HEK293 (cell line): ENCODE data around the gene RTN1.

ENCODE experiments used
- CTCF ChIA-PET: fragments of 350-600 bp; formaldehyde crosslinking; extraction: SDS; loops from one replicate; lab custom pipeline; 2021; ENCODE audit warnings: antibody characterized with exemption; lab: Yijun Ruan, JAX
- POLR2A ChIA-PET: fragments of 300-600 bp; formaldehyde crosslinking; extraction: SDS; loops from one replicate; lab custom pipeline; 2020; ENCODE audit warnings: antibody characterized with exemption, inconsistent platforms; lab: Yijun Ruan, JAX
- H3K27ac ChIP-seq: fragments of 200-500 bp; sonication (Bioruptor generic); 2 replicates; pipeline ENCODE4 v1.5.1; 2014; ENCODE audit warnings: low read depth, low read length, control low read depth, inconsistent platforms; ENCODE audit errors: extremely low read depth
- H3K36me3 ChIP-seq, 2 experiments: fragments of 200-500 bp in 1 of 2; sonication (Bioruptor generic) in 1 of 2; 1 replicate in 1 of 2; 2 replicates in 1 of 2; pipeline ENCODE4 v1.5.1; 2014 to 2017; ENCODE audit warnings: inconsistent platforms in 2 of 2, low read length in 2 of 2; ENCODE audit not compliant: control insufficient read depth in 2 of 2, insufficient read depth in 1 of 2
- H3K4me1 ChIP-seq: fragments of 200-500 bp; sonication (Bioruptor generic); 2 replicates; pipeline ENCODE4 v1.5.1; 2014; ENCODE audit warnings: mild to moderate bottlenecking, low read length, inconsistent platforms; ENCODE audit not compliant: control insufficient read depth, insufficient read depth
- H3K4me3 ChIP-seq: 2 replicates; pipeline ENCODE4 v1.5.1; 2011; ENCODE audit warnings: low read depth, mild to moderate bottlenecking, control low read depth, low read length, moderate library complexity
- H3K9me3 ChIP-seq: fragments of 200-500 bp; sonication (Bioruptor generic); 2 replicates; pipeline ENCODE4 v1.5.1; 2014; ENCODE audit warnings: low read depth, low read length, inconsistent platforms; ENCODE audit not compliant: control insufficient read depth, insufficient read depth
- GLI2 ChIP-seq: fragments of 450-650 bp; formaldehyde crosslinking; IDR thresholded peaks from 2 replicates; pipeline ENCODE4; 2017; ENCODE audit warnings: missing biosample characterization, missing genetic modification characterization, low read depth, borderline replicate concordance
- GLIS1 ChIP-seq: fragments of 450-650 bp; formaldehyde crosslinking; IDR thresholded peaks from 2 replicates; pipeline ENCODE4 v1.5.1; 2016; ENCODE audit warnings: missing biosample characterization, missing genetic modification characterization
- KLF7 ChIP-seq: fragments of 450-650 bp; formaldehyde crosslinking; IDR thresholded peaks from 2 replicates; pipeline ENCODE4 v1.5.1; 2016; ENCODE audit warnings: missing biosample characterization, missing genetic modification characterization, borderline replicate concordance
- MEIS1 ChIP-seq: sonication (generic); formaldehyde crosslinking; IDR thresholded peaks from 2 replicates; pipeline ENCODE4 v1.8.1; 2022; ENCODE audit warnings: missing genetic modification reagents, mild to moderate bottlenecking, borderline replicate concordance
- MZF1 ChIP-seq: fragments of 450-650 bp; formaldehyde crosslinking; IDR thresholded peaks from 2 replicates; pipeline ENCODE4 v1.5.1; 2017; ENCODE audit warnings: missing biosample characterization, missing genetic modification characterization, borderline replicate concordance
- OSR2 ChIP-seq: fragments of 450-650 bp; formaldehyde crosslinking; IDR thresholded peaks from 2 replicates; pipeline ENCODE4 v1.5.1; 2016; ENCODE audit warnings: missing biosample characterization, missing genetic modification characterization
- SCRT2 ChIP-seq: fragments of 450-650 bp; formaldehyde crosslinking; IDR thresholded peaks from 2 replicates; pipeline ENCODE4 v1.5.1; 2016; ENCODE audit warnings: missing biosample characterization, missing genetic modification characterization
- ZBTB17 ChIP-seq: fragments of 450-650 bp; formaldehyde crosslinking; IDR thresholded peaks from 2 replicates; pipeline ENCODE4 v1.5.1; 2016; ENCODE audit warnings: missing biosample characterization, missing genetic modification characterization
- ZFHX2 ChIP-seq: fragments of 450-650 bp; formaldehyde crosslinking; conservative IDR thresholded peaks from 2 replicates; pipeline ENCODE4 v1.5.1; 2016; ENCODE audit warnings: missing biosample characterization, missing genetic modification characterization
- ZFP3 ChIP-seq: fragments of 450-650 bp; formaldehyde crosslinking; IDR thresholded peaks from 2 replicates; pipeline ENCODE4 v1.5.1; 2016; ENCODE audit warnings: low read depth, missing biosample characterization, missing genetic modification characterization
- ZIC2 ChIP-seq: fragments of 450-650 bp; formaldehyde crosslinking; IDR thresholded peaks from 2 replicates; pipeline ENCODE4 v1.5.1; 2016; ENCODE audit warnings: missing biosample characterization, missing genetic modification characterization
- ZNF23 ChIP-seq: fragments of 450-650 bp; formaldehyde crosslinking; IDR thresholded peaks from 2 replicates; pipeline ENCODE4 v1.5.1; 2016; ENCODE audit warnings: missing biosample characterization, missing genetic modification characterization, borderline replicate concordance
- ZNF341 ChIP-seq: fragments of 450-650 bp; formaldehyde crosslinking; IDR thresholded peaks from 2 replicates; pipeline ENCODE4; 2016; ENCODE audit warnings: low read depth, missing biosample characterization, missing genetic modification characterization
- ZNF366 ChIP-seq: fragments of 450-650 bp; formaldehyde crosslinking; conservative IDR thresholded peaks from 2 replicates; pipeline ENCODE4 v1.5.1; 2016; ENCODE audit warnings: missing biosample characterization, missing genetic modification characterization
- ZNF514 ChIP-seq: fragments of 450-650 bp; formaldehyde crosslinking; IDR thresholded peaks from 2 replicates; pipeline ENCODE4 v1.5.1; 2016; ENCODE audit warnings: missing biosample characterization, missing genetic modification characterization
- ZNF585B ChIP-seq: fragments of 450-650 bp; formaldehyde crosslinking; IDR thresholded peaks from 2 replicates; pipeline ENCODE4 v1.5.1; 2016; ENCODE audit warnings: missing biosample characterization, missing genetic modification characterization
- ZNF600 ChIP-seq: fragments of 450-650 bp; formaldehyde crosslinking; IDR thresholded peaks from 2 replicates; pipeline ENCODE4 v1.5.1; 2016; ENCODE audit warnings: missing biosample characterization, missing genetic modification characterization
- ZNF747 ChIP-seq: fragments of 450-650 bp; formaldehyde crosslinking; IDR thresholded peaks from 2 replicates; pipeline ENCODE4 v1.5.1; 2016; ENCODE audit warnings: missing biosample characterization, missing genetic modification characterization
- ZNF776 ChIP-seq: fragments of 450-650 bp; formaldehyde crosslinking; IDR thresholded peaks from 2 replicates; pipeline ENCODE4 v1.5.0; 2017; ENCODE audit warnings: missing biosample characterization, missing genetic modification characterization, borderline replicate concordance
- ZNF785 ChIP-seq: fragments of 450-650 bp; formaldehyde crosslinking; IDR thresholded peaks from 2 replicates; pipeline ENCODE4 v1.5.1; 2016; ENCODE audit warnings: missing biosample characterization, missing genetic modification characterization
- ZSCAN16 ChIP-seq: fragments of 450-650 bp; formaldehyde crosslinking; IDR thresholded peaks from 2 replicates; pipeline ENCODE4 v1.5.1; 2016; ENCODE audit warnings: missing biosample characterization, missing genetic modification characterization
- ZSCAN30 ChIP-seq: fragments of 450-650 bp; IDR thresholded peaks from 2 replicates; pipeline ENCODE4 v1.5.1; 2018; ENCODE audit warnings: missing biosample characterization, mild to moderate bottlenecking, missing genetic modification characterization, moderate library complexity
- TF ChIP-seq, protein P1 (sequence below): fragments of 450-650 bp; formaldehyde crosslinking; IDR thresholded peaks from 2 replicates; pipeline ENCODE4 v1.5.1; 2016; ENCODE audit warnings: missing biosample characterization, missing genetic modification characterization
- TF ChIP-seq, protein P2 (sequence below): fragments of 450-650 bp; formaldehyde crosslinking; IDR thresholded peaks from 2 replicates; pipeline ENCODE4 v1.5.1; 2016; ENCODE audit warnings: missing biosample characterization, missing genetic modification characterization
- TF ChIP-seq, protein P3 (sequence below): fragments of 450-650 bp; formaldehyde crosslinking; IDR thresholded peaks from 2 replicates; pipeline ENCODE4 v1.5.1; 2016; ENCODE audit warnings: missing biosample characterization, missing genetic modification characterization

RTN1 gene

DNA sequence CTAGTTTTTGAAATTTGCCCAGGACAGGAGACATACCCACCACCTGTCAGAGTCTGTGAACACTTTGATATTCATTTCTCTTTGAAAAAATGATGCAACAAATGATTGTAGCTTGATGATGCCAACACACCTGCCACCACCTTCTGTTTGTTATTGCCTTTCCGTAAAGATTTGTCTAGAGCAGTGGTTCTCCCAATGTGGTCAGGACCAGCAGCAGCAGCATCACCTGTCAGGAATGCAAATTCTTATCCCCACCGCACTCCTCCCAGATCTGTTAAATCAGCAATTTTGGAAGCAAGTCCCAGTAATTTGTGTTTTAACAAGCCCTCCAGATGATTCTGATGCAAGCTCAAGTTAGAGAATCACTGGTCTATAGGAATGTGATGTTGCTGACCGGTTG is 303.9 kb downstream of the RTN1 start:
- H3K36me3 ChIP-seq = no peaks in the 10 kb centered on the region
- no peak for TF ChIP-seq ZSCAN30 (tag by site-specific recombination)
- TF ChIP-seq MZF1 (tag by site-specific recombination) = no peak
- no peak for TF ChIP-seq ZSCAN16 (tag by site-specific recombination)
- 0 out of 2 replicates have a peak, but pooled peaks have one; percentile 38 for TF ChIP-seq SCRT2 (tag by site-specific recombination)
- TF ChIP-seq, all 188 proteins: peak for 1
- ChIA-PET CTCF (interaction anchor here (1.3 to 4.0 kb wide), 2 partner anchors 10 to 59 kb away, joined by 6 to 40 read pairs; partner anchors contain the start of gene CCDC175), POLR2A (no interaction called here)
- Histone ChIP-seq H3K27ac (no peak overlapping the region), H3K4me3 (no peak overlapping the region), H3K9me3 (no peaks in the 10 kb centered on the region), H3K4me1 (peaks cover 30% of the 10 kb centered on the region)

DNA sequence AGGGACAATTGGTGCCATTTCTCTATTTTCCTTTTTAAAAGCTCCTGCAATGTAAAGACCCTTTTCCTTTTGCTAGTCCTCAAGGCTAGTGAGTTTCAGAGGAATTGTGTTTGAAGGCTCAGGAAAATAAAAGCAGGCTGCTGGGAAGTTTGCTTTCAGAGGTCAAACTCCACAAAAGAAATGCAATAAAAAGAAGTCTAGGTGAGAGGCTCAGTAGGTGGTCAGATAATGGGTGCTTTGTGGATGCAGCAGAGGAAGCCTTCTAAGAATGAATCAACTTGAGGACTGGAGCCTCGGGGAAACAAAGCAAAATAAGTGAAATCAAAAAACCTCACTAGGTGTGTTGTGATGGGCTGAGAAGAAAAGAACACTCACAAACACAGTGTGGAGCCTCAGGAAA is 304.3 kb downstream of the RTN1 start:
- H3K36me3 ChIP-seq = no peaks in the 10 kb centered on the region
- H3K27ac ChIP-seq = no peak overlapping the region
- H3K4me1 ChIP-seq = peaks cover 30% of the 10 kb centered on the region
- H3K9me3 ChIP-seq = no peaks in the 10 kb centered on the region
- POLR2A ChIA-PET = no interaction called here
- no peak for TF ChIP-seq OSR2
- peak; percentile 41; the same call in 1 of the 2 replicates for TF ChIP-seq ZIC2 (tag by site-specific recombination)
- TF ChIP-seq, all 188 proteins: peak for 1
- H3K4me3 ChIP-seq = no peak overlapping the region
- CTCF ChIA-PET = interaction anchor here (0.5 to 4.0 kb wide), 4 partner anchors 10 to 457 kb away, joined by 3 to 40 read pairs (median 4); partner anchors contain the start of gene CCDC175

DNA sequence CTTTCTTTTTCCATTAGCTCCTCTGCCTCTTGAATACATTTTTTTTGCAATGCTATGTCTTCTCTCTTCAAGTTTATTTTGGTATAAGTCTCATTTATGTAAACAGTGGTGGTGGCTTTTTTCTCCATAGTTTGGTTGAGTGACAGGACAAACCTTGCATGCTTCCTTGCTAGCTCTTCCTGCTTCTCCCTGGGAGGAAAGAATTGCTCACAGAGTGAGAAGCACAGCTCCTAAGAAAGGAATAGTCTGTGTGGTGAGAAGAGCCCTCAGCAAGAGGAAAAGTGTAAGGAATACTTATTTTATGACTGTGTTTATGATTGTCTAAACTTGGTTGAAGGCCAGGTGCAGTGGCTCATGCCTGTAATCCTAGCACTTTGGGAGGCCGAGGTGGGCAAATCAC is 305.5 kb downstream of the RTN1 start:
- TF ChIP-seq GLIS1 (0 out of 2 replicates have a peak, but pooled peaks have one; percentile 26), ZNF341 (tag by site-specific recombination) (peak; percentile 54; the same call in 1 of the 2 replicates), ZBTB17 (no peak)
- TF ChIP-seq, protein P1, sequence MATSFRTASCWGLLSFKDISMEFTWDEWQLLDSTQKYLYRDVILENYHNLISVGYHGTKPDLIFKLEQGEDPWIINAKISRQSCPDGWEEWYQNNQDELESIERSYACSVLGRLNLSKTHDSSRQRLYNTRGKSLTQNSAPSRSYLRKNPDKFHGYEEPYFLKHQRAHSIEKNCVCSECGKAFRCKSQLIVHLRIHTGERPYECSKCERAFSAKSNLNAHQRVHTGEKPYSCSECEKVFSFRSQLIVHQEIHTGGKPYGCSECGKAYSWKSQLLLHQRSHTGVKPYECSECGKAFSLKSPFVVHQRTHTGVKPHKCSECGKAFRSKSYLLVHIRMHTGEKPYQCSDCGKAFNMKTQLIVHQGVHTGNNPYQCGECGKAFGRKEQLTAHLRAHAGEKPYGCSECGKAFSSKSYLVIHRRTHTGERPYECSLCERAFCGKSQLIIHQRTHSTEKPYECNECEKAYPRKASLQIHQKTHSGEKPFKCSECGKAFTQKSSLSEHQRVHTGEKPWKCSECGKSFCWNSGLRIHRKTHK = no peak
- Histone ChIP-seq H3K27ac (no peak overlapping the region), H3K36me3 (no peaks in the 10 kb centered on the region), H3K4me3 (no peak overlapping the region), H3K9me3 (no peaks in the 10 kb centered on the region), H3K4me1 (peaks cover 30% of the 10 kb centered on the region)
- ChIA-PET POLR2A (no interaction called here), CTCF (interaction anchor here (2.1 to 4.0 kb wide), 2 partner anchors 12 to 53 kb away, joined by 7 to 40 read pairs; partner anchors contain the start of gene CCDC175)

DNA sequence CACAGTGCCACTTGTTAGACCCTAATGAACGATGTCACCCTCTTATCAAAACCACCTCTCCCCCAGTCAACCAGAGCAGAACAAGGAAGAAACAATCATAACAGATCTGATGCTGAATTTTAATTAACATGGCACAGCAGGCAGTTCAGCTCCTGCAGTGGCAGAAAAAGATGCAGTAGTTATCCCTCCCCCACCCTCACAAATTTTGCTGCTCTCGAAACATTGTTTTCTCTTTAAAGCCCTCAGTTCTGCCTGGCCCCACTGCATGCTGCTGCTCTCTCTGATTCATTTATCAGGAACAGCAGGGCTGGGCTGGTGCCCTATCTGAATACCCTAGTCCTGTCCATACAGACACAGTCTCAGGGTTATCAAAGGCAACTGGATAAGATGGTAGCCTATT is 306.2 kb downstream of the RTN1 start:
- no peaks in the 10 kb centered on the region for H3K36me3 ChIP-seq
- H3K4me3 ChIP-seq = no peak overlapping the region
- peaks cover 30% of the 10 kb centered on the region for H3K4me1 ChIP-seq
- no peaks in the 10 kb centered on the region for H3K9me3 ChIP-seq
- ChIA-PET POLR2A (no interaction called here), CTCF (interaction anchor here (0.6 to 4.0 kb wide), 4 partner anchors 12 to 54 kb away, joined by 3 to 40 read pairs (median 5); partner anchors contain the start of gene CCDC175)
- H3K27ac ChIP-seq = no peak overlapping the region
- TF ChIP-seq ZNF514 (no peak), ZFHX2 (tag by site-specific recombination) (no peak), ZNF747 (tag by site-specific recombination) (no peak), OSR2 (peak; percentile 89), ZNF23 (tag by site-specific recombination) (no peak), ZFP3 (tag by site-specific recombination) (no peak), ZIC2 (tag by site-specific recombination) (peak; percentile 43; the same call in 1 of the 2 replicates), ZNF600 (0 out of 2 replicates have a peak, but pooled peaks have one; percentile 37), ZNF776 (tag by site-specific recombination) (no peak), ZNF366 (no peak), MEIS1 (no peak), ZNF585B (tag by site-specific recombination) (no peak), KLF7 (tag by site-specific recombination) (no peak), ZNF785 (tag by site-specific recombination) (no peak), ZBTB17 (peak; percentile 84), GLI2 (tag by site-specific recombination) (no peak)
- TF ChIP-seq, protein P2, sequence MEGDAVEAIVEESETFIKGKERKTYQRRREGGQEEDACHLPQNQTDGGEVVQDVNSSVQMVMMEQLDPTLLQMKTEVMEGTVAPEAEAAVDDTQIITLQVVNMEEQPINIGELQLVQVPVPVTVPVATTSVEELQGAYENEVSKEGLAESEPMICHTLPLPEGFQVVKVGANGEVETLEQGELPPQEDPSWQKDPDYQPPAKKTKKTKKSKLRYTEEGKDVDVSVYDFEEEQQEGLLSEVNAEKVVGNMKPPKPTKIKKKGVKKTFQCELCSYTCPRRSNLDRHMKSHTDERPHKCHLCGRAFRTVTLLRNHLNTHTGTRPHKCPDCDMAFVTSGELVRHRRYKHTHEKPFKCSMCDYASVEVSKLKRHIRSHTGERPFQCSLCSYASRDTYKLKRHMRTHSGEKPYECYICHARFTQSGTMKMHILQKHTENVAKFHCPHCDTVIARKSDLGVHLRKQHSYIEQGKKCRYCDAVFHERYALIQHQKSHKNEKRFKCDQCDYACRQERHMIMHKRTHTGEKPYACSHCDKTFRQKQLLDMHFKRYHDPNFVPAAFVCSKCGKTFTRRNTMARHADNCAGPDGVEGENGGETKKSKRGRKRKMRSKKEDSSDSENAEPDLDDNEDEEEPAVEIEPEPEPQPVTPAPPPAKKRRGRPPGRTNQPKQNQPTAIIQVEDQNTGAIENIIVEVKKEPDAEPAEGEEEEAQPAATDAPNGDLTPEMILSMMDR = no peak
- TF ChIP-seq, protein P3, sequence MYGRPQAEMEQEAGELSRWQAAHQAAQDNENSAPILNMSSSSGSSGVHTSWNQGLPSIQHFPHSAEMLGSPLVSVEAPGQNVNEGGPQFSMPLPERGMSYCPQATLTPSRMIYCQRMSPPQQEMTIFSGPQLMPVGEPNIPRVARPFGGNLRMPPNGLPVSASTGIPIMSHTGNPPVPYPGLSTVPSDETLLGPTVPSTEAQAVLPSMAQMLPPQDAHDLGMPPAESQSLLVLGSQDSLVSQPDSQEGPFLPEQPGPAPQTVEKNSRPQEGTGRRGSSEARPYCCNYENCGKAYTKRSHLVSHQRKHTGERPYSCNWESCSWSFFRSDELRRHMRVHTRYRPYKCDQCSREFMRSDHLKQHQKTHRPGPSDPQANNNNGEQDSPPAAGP (tag by site-specific recombination) = no peak
